Activated CD4-positive, alpha-beta T cell treated with anti-CD3 and anti-CD28 coated beads, Interleukin-2, amount 50 U/mL, for 24 hours (primary cell): ENCODE data around the gene ZKSCAN5.

ENCODE experiments used
- DNase-seq, 2 donors: peaks; one replicate each; pipeline ENCODE4 v3.0.0-alpha.2; 2020; ENCODE audit warnings: low read depth in 1 of 2, low spot score in 1 of 2

Gene ZKSCAN5

DNA sequence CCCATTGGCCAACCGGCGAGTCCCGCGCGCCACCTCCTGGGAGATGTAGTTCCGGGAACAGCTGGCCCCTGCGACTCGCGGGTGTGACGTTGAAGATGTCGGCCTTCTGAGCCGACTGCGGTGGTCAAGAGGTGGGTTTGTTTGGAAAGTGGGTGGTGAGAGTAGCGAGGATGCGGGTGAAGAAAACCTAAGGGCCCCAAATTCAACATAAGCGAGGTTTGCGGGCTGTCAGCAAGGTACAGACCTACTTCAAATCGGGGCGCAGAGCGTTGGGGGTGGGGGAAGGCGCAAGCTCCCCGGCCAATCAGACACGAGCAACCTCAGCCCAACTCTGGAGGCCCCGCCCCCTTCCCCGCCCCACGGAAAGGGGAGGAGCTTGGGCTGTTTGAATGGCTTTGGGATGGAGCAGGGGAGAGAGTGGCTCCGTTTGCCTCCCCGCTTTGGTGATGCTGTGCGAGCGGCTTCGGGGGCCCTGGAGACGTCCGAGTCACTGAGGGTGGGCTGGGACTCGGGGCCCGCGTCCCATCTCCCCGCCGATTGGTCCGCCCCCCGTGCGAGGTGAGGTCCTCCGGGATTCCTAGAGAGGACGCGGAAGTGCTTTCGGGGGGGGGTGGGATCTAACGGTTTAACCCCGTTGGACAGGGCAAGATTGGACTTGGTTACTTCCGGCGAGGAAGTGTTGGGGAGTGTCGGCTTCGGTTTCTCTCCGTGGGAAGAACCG is at the start of gene ZKSCAN5:
Gene ZKSCAN5, plus strand, starts transcription at position 60 of the 721 bp plus-strand sequence. CDS start 1,383 bp downstream, outside the sequence.
- peak; percentile 95 for DNase-seq

DNA sequence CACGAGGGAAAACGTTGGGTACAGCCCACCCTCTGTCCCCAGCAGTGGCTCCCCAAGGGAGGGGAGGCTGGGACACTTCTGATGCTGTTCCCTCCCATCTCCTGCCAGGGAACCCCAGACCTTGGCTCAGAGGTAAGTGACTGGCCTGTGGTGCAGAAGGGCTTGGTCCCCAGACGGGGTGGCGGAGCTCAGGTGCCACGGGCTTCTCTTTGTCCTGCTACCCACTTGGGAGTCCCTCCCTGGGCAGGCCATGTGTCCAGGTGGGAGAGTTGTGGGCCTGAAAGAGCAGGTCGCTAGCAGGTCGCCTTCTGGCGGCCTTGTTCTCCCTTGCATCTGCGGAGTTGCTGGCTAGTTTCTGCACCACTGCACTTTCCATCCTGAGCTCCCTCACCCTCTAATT is 48.6 kb upstream of the ZKSCAN5 start:
- no peak for DNase-seq

DNA sequence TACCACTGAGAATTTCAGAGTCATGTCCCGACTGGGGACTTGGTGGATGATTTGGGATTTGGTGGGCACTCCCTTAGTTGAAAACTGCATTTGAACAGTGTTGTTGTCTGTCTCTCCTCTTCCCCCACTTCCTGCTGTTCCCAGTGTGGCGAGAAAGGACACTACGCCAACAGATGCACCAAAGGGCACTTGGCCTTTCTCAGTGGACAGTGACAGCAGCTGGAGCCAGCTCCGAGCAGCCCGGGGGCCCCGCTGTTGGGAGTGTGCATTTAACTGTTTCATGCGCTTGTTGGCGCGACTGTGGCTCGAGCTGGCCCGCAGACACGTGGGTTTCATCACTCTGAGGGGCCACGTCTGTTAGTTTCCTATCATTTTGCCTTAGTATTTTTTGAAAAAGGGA is 48.2 kb upstream of the ZKSCAN5 start:
- DNase-seq: no peak

DNA sequence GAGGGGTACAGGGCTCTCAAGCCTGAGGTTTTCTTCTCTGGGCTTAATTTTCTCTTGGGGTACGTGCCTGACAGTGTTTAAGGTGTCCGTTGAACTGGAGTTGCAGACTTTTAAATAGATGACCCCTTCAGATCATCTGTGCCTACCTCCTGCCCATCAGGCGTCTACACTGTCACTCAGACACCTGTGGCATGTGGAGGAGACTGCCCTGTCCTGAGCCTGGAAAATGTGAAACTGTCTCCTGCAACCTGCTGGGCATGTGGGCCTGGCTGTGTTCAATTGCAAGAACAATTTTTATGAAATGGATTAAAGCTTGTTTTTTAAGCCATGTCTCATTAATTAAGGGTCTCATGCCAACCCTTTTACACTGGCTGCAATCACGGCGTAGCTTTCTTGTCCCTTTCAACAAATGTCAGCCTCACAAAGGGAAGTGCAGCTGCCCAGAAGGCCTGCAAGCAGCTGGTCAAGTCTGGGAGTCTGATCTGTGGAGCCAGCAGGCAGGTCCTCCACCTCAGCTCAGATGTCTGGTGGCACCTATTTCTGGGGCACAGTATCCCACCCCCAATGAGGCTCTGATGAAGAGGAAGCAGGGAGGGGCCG is 47.3 kb upstream of the ZKSCAN5 start:
- DNase-seq: no peak

DNA sequence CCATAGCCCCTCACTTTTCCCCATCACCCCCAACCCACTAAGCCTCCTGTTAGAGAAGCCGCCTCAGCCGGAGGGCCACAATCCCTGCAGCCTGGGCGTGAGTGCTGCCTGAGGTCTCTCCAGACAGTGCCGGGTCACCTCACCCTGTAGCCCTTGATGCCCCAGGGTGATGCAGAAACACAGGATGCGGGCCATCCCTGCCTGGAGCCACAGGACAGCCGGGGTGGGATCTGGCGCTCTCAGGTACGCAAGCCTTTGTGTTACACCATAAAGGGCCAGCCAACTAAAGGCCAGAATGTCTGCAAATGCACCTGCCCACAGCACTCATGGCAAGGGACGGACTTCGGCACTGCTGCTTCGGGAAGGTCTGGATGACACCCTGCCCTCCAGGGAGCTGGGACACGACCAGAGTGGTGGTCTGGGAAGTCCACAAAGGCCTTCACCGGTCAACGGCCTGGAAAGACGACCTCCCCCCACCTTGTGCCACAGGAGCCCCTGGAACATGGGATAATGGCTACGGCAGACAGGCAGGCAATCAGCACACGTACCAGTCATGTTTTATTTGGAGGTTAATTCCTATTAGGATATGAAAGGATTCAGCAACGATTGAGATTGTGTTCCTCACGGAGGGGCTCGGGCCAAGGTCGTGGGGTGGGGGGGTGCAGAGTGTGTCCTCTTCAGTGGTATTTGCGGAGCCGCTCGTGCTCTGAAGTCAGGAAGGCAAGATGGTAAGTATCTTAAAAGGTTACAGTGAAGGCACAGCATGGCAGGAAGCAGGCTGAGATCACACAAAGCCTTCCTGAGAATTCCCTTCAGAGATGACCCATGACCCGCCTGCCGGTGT is 46.6 kb upstream of the ZKSCAN5 start:
- no peak for DNase-seq

DNA sequence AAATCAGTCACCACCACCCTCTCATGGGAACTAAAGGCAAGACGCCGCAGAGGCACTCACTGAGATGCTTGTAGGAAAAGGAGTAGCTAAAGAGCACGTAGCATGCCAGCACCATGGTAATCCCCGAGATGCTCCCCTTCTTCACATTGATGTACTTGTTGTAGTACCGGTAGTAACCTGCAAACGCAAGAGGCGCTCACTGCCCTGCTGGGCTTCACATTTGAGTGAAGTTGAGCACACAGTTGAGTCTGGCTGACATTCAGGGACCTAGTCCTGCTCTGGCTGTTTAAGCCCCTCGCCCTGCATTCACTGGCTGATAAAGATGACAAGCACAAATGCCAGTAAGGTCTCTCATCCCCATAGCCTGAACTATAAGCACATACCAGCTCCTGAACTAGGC is 45.4 kb upstream of the ZKSCAN5 start:
- DNase-seq: no peak

DNA sequence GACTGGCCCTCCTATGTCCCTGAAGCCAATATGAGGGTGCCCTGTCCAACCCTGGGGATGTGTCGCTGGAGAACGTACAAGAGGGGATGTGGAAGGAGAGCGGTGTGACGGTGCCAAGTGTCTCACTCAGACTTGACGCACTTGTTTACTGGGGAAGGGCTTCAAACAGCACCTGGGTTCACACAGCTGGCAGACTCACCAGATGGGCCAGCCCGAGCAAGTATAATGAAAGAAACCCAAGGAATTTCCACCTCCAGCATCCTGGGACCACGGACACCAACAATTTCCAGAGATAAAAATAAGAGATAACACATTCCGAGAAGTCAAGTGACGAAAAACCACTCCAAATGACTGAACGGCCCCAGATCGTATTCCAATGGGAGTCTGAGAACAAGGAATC is 43.8 kb upstream of the ZKSCAN5 start:
- no peak for DNase-seq

DNA sequence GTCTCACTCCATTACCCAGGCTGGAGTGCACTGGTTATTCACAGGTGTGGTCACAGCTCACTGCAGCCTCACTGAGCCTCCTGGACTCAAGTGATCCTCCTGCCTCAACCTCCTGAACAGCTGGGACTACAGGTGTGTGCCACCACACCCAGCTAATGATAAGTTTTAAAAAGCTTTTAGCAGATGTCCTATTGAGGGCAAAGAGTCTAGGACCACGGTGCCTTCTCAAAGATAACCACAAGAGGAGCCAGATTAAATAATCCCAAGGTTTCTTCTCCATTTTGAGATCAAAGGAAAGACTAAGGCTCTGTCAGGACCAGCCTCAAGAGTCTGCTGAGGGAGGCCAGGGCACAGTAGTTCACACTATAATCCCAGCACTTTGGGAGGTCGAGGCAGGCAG is 43.2 kb upstream of the ZKSCAN5 start:
- no peak for DNase-seq

DNA sequence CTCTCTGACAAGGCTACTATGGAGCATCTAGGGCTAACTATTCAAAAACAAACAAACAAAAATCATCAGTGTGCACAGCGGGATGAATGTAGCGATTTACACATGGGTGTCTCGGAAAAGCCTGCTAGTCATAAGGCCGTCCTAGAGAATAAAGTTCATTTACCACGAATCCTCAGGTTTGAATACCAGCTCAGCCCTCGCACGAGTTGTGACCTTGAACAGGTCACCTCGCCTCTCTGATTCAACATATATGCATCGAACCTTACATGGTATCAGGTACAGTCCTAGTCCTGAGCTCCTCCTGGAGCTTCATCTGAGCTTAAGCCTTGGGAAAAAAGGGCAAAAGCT is 39.1 kb upstream of the ZKSCAN5 start:
- DNase-seq: no peak

DNA sequence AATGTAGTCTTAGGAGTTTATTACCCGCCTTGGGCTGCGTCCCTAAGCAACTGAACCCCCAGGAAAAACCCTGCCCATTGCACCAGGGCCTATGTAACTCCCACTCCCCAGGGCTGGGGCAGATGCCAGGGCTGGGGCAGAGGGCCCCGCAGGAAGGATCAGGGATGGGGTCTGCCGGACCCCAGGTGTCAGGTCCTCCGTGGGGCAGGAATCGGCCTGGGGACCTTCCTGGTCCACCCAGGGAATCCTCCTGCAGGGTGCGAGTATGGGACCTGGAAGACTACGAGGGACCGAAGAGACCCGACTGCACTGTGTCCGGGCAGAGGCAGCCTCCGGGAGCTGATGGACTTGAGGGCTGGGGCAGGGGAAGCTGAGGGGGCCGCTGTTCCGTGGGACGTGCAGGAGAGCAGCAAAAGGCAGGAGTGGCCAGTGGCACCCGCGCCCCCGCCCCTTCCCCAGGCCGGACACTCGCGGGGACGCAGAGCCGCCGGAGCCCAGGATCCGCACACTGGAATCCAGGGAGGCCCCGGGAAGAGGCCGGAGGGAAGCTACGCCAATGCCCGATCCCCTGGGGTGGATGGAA is 36.0 kb upstream of the ZKSCAN5 start:
- DNase-seq: no peak

DNA sequence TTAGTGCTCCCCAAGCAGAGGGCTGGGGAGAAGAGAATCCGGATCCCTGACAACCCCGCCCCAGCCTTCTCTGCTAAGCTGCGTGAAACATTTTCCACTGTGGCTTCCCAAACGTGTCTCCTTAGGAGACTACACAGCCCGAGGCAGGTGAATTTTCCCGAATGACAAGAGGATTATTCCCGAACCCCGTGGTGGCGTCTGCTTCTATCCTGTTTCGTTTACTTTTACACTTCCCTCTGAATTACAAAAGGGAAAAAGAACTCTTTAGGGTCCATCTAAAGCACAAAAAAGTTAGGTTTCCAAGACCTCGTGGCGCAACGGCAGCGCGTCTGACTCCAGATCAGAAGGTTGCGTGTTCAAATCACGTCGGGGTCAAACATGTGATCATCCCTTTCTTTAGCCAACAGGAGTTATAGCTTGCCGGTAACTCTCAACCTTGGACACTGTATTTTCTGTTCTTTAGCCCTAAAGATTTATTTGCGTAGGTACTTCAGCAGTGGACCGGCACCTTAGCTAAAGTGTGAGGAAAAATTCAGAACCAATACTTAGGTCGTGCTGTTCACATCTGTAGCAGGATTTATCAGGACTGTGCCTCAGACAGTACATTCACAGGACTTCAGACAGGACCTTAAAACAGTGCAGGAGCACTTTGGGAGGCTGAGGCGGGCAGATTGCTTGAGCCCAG is 34.9 kb upstream of the ZKSCAN5 start:
- DNase-seq: no peak

DNA sequence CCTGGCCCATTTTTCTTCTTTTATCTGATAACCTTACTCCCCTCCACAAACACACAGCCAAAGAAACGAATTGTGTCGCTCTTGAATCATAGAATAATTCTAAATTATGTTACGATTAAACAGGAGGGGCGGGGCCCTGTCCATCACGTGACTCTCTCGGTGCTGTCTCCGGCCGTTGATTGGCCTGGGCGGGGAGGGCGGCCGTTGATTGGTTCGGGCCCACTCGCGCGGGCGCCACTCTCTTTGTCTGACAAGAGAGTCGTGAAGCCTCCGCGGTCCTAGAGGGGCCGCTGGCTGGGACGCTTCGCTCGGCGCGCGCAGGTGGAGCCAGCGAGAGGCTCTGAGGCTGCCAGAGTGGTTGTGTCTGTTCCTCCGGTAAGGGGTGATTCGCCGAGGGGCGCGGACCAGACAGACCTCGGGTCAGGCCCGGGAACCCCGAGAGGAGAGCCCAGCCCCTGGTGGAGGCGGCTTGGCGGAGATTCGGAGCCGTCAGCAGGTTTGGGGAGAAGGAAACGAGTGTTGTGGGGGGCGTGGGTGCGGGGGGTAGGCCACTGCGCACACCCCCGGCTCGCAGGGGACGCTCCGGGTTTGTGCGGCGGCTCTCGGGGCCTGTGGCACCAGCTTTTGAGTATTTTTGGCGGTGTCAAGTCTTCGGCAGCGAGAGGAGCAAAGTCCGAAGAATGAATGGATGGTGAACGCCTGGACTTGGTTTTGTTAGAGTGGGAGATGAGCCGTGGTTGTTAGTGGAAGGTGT is 31.7 kb upstream of the ZKSCAN5 start, which contains the start of gene ZNF789:
Gene ZNF789, plus strand, starts transcription at position 330 of the 754 bp plus-strand sequence. CDS start 3,567 bp downstream, outside the sequence.
- peak; percentile 93 to 98 for DNase-seq

DNA sequence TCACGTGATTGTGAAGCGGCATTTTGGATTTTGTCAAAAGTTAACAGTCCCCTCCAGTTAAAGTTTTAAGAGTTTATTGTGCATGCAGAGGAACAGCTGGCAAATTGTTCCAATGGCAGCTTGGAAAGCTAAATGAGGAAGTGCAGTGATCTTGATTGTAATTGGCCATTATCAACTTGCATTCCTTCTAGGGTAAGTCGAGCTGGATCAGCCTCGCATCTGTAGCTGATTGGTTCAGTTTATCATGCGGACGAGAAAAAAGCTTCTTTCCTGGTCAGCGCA is 31.2 kb upstream of the ZKSCAN5 start:
- DNase-seq: no peak

DNA sequence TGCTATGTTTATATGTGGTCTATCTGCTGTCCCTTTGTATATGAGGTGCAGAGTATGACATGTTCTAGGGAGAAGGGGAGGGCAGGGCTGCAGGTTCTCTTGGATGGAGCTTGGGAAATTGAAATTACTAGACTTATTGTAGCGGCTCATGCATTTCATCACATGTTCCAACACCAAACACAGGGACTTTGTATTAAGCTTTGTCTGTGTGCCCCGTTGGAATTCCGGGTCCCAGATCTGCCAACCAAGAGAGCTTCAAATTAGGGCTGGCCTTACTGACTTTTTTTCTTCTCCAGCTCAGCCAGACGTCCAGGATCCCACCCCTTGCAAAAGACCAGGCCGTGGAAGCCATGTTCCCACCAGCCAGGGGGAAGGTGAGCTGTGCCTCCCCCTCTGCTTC is 28.4 kb upstream of the ZKSCAN5 start:
- no peak for DNase-seq

DNA sequence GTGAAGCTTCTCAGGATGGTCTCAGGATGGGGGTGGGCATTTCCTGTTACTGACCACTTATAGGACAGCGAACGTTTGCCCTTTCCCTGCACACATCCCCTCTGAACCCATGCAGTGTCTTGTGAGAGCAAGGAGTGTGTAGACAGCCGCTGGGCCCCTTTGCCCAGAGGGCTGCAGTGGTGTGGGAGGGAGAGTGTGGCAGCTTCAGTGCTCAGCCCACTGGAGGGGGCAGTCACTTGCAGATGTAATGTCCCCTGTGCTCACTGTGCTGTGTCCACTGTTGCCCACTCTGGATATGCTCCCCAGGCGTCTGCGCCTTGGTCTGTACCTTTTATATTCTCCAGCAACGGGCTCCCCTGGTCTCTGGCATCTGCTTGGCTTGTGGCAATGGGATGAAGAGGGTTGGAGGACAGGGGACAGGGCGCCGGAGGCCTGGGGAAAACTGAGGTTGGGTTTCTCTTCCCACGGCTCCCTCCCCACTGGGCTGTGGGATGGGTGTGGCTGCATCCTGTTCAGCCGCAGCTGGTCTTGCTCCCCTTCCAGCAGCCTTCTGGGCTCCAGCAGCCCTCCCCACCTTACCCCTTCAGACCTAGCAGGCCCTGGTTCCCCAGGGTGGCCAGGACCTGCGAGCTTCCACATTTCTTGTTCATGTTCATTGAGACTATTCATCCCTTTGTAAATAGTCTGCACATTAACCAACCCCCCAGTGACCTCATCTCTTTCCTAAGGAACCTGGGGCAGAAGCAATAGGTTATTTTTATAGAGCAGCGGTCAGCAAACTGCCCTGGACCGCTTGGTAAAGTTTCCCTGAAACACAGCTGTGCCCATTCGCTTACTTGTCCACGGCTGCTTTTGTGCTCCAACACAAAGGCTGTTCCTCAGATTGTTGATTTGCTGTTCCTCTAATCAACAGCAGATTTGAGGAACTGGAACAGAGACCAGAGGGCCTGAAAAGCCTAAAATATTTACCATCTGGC is 25.7 kb upstream of the ZKSCAN5 start:
- no peak for DNase-seq

DNA sequence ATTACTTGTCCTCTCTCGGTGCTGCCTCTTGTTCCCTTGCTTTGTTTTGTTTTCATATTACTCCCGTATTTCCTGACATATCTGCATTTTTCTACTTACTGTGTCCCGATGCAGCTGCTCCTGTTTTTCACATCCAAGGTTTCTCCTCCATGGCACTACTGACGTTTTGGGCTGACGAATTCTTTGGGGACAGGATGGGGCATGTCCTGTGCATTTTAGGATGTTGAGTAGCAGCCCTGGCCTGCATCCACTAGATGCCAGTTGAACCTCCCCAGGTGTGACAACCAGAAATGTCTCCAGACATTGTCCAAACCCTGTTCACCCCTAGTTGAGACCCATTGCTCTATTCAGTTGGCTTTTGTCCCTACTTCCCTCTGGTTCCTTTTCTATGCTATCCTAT is 19.4 kb upstream of the ZKSCAN5 start:
- no peak for DNase-seq

DNA sequence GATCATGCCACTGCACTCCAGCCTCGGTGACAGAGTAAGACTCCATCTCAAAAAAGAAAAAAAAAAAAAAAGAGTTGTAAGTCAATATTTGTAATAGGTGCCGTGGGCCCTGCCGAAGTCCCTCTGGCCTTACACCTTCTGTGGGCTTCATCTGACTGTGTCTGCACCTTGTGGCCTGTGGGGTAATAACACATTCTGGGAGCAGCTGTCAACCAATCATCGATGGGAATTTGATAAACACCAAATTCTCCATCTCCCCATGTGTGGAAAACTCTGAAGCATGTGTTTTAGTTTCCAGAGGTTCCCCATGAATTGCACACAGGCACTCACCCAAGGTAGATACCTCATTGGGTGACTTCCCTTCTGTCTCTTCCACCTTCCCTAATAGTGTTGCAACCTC is 15.2 kb upstream of the ZKSCAN5 start:
- no peak for DNase-seq

DNA sequence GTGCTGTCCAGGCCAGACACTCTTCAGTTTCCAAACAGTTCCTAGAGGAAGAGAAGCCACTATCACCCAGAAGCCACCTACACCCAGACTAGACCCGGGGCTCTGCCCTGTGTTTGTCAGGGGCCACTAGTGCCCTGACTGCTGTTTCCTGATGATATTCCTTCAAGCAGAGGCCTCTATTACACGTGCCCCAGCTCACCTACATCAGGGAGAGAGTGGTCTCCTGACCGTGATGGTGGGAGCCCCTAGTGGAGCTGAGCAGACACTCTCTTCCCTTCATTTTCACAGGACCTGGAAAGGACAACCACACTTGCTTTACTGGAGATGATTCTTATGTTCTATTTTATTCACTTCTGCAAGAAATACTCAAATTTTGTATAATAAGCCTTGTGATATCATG is 13.6 kb upstream of the ZKSCAN5 start:
- no peak for DNase-seq

DNA sequence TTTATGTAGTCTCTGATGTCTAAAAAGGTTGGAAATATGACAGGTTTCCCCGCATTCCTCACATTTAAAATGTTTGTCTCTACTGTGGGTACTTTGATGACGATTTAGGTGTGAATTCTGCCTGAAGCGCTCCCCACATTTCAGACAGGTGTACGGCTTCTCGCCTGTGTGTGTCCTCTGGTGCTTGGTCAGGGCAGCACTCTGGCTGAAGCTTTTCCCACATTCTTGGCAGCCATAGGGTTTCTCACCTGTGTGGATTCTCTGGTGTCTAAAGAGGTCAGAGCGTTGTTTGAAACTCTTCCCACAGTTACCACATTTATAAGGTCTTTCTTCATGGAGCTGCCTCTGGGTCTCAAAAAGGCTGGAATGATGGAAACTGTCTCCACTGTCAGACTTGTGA is 10.6 kb upstream of the ZKSCAN5 start:
- no peak for DNase-seq
